Pons (tissue), 1 donor: ENCODE data around the gene OSCAR.

Experiments used
- DNase-seq: peaks from one replicate; pipeline ENCODE4 v3.0.0-alpha.2; 2016; ENCODE audit warnings: low spot score

The OSCAR gene

DNA sequence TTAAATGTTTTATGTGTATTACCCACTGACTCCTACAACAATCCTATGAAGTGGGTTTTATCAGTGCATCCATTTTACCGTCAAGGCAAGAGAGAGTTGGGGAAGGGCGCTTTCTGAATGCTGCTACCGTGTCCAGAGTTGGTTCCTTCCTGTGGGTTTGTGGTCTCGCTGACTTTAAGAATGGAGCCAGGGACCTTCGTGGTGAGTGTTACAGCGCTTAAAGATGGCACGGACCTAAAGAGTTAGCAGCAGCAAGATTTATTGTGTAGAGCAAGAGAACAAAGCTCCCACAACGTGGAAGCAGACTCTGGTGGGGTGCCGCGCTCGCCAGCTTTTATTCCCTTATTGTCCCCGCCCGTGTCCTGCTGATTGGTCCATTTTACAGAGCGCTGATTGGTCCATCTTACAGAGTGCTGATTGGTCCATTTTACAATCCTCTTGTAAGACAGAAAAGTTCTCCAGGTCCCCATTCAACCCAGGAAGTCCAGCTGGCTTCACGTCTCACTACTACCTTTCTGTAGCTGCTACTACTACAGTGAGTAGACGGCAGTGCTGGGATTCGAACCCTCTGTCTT lies 6.1 kb downstream of the OSCAR start:
- DNase-seq, result no peak

DNA sequence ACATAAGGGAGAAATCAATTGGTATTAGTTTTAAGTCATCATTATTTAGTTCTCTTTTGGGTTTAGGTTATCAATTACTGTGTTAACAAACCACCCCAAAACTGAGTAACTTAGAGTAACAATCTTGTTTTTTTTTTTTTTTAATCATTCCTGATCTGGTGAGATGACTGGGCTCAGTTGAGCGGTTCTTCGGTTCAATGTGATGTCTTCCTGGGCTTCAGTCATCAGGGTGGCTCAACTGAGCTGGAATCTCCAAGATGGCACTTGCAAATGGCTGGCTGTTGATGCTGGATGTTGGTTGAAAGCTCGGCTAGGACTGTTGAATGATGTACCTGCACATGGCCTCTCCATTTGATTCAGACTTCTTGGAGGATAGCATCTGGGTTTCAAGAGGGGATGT lies 16.2 kb downstream of the OSCAR start:
- DNase-seq, result no peak

DNA sequence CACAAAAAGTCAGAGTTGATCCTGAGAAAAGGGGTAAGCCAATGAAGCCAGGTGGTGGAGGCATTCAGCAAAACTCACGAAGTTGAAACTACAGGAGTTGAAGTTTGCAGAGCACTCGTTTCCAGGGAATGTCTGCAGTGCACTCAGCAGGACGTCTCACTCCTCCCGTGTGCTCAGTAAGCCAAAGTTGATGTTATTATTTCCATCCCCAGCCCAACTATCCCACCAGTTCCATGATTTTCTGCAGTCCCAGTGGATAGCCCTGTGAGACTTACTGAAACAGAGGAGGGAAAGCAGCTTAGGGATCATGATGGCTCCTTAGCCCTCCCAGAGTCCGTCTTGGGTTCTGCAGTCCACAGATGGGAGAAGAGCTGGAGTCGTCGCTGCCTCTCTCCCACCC lies 19.6 kb downstream of the OSCAR start, which contains the start of gene TARM1:
TARM1 (minus strand) TSS at position 334 of the 400 bp plus-strand sequence; CDS start at position 309, 25 bp downstream.
- no peak for DNase-seq

DNA sequence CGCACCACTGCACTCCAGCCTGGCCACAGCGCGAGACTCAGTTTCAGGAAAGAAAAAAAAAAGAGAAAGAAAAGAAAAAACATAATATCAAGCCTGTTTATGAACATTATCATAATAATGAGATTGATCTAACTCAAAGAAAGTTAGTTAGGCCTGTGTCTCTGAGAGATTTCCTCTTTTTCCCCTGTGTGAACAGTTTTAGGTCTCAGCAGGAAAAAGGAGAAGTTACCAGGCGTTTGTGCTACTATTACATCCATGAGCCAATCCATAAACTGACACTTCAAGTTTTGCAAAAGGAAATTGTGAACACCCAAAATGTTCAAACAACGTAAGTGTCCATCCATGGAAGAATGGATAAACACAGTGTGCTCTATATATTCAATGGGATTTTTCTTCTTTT lies 23.3 kb downstream of the OSCAR start:
- peak; percentile 19 for DNase-seq

DNA sequence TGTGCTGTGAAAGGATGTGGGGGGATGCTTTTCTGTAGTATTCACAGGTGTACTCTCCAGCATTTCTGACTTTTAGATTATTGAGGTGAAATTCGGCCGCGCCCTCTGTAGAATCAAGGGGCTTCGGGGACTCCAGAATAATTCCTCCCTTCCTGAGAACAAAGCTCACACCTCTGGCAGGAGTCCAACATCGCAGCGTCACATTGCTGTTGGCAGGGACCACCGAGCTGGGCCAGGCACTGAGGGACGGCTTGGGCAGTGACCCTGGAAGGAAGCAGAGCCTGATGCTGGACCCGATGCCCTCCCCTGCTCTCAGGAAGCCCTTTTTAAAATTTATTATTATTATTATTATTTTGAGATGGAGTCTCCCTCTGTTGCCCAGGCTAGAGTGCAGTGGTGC lies 25.8 kb downstream of the OSCAR start:
- no peak for DNase-seq

DNA sequence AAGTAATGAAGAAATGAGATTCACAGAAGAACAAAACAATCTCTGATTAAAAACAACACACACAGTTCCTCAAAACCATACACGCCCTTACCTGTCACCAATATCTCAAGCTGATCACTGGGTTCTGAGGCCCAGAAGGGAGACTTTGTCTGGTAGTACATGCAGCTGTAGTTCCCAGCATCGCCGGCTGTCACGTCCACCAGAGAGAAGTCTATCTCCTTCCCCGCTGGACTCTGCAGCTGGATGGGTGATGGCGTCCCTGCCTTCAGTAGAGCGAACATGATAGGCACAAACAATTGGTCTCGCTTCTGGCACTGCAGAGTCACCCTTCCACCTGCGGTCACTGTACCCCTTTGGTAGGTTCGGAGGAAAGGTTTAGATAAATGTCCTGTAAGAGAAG lies 26.8 kb downstream of the OSCAR start:
- DNase-seq, result no peak

DNA sequence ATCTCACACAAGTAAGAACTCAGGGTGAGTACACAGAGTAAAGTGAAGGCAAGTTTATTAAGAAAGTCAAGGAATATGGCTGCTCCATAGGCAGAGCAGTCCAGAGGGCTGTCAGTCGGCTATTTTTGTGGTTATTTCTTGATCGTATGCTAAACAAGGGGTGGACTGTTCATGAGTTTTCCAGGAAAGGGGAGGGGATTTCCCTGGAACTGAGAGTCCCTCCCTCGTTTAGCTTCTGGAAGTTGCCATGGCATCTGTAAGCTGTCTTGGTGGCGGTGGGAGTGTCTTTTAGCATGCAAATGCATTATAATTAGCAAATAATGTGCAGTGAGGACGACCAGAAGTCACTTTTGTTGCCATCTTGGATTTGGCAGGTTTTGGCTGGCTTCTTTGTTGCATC lies 31.1 kb downstream of the OSCAR start:
- no peak for DNase-seq

DNA sequence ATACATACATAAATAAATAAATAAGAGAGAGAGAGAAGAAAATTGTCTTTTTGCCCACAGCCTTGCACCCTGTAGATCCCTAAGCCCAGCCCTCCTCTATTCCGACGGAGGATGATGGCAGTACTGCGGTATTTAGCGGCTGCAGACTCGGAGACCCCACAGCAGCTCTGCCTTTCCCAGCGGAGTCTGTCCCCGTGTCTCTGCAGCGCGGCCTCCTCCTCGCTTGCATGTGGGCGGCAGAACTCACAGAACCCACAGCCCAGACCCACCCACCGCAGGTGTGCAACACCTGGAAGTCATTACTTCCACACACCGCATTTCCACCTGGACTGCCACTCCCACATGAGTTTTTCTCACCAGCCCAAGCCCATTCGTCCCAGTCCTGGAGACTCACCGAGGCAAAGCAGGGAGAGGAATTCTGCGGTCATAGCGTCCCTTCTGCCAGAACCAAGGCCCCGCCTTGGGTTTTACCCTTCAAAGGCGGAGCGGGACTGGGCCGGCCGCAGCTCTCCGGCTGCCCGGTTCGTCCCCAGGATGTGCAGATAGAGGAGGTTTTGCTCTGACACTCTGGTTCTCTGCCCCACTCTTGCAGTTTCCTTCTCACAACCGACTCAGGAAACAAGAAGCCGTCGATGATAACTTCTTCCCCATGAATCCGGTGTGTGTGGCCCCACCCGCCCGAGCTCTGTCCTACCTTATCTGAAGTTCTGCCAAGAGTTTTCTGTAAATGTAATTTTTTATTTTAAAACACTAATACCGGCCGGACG lies 37.1 kb downstream of the OSCAR start, which contains the start of gene VSTM1:
VSTM1 (minus strand) TSS at position 548 of the 767 bp plus-strand sequence; CDS start at position 428, 120 bp downstream.
- DNase-seq, result no peak

DNA sequence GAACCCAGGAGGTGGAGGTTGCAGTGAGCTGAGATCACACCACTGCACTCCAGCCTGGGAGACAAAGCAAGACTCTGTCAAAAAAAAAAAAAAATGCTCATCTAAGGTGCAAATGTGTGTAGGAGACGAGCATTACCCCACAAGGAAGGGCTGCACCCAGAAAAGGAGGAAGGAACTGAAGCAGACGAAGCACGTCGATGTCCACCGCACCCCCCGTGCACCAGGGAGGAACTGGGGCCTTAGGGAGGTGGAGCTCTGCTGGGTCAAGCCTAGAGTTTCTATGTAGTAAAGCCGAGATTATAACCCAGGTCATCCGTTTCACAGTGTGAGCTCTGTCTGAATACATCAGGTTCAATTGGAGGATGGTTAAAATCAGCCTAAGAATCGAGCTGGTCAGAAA lies 38.0 kb downstream of the OSCAR start:
- DNase-seq, result no peak

DNA sequence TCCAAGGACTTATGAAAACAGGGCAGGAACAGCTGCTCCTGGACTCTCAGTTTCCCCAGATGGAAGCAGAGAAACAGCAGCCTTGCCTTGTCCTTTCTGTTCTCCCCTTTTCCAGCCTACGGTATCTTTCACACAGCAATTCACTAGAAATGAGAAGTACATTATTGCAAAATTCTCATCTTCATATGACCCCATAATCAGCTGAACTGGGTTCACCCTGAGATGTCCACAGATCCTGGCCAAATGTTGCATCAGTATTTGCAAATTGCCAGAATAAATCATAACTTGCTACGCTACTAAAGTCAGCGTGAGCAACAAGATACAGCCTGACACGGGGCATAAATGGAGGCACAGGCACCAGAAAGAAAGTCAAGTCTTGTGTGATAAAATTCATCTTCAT lies 53.0 kb downstream of the OSCAR start:
- DNase-seq, result no peak

DNA sequence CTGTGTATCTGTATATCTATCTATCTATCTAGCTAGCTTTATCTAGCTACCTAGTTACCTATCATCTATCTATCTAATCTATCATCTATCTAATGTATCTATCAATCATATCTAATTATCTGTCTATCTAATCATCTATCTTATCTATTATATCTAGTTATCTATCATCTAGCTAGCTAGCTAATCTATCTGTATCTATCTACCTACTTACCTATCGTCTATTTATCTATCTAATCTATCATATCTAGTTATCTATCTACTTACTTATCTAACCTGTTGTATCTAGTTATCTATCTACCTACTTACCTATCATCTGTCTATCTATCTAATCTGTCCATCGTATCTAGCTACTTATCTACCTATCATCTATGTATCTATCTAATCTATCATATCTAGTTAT lies 54.8 kb downstream of the OSCAR start:
- DNase-seq, result no peak
